GM08714 (cell line): ENCODE results near the gene ARTN.

Experiments used
- H3K4me3 ChIP-seq: fragments of 200-500 bp; sonication (Bioruptor generic); 2 replicates; pipeline ENCODE4 v1.5.1; 2014; ENCODE audit warnings: mild to moderate bottlenecking, low read length, inconsistent platforms
- ZNF274 ChIP-seq: IDR thresholded peaks from 2 replicates; pipeline ENCODE4 v1.6.1; 2012; ENCODE audit warnings: mild to moderate bottlenecking, low read depth, low read length

The ARTN gene

DNA sequence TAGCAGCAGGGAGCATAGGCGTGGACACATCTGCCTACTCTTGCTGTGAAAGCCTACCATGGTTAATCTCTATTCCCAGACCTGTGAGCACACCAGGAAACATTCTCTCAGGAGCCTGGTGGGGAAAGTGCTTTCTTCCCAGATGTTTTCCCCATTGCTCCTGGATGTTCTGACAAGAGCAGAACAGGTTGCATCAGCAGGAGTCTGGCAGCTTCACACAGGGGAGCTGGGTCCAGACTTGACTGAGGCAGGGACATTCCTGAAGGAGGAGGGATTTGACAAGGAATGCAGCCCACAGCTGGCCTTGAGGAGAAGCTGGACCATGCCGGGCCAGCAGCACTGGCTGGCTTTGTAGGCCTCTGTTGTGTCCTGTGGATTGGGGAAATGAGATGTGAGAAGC is 21.0 kb upstream of the ARTN start:
- TF ChIP-seq ZNF274 = no peak
- no peak overlapping the region for H3K4me3 ChIP-seq

DNA sequence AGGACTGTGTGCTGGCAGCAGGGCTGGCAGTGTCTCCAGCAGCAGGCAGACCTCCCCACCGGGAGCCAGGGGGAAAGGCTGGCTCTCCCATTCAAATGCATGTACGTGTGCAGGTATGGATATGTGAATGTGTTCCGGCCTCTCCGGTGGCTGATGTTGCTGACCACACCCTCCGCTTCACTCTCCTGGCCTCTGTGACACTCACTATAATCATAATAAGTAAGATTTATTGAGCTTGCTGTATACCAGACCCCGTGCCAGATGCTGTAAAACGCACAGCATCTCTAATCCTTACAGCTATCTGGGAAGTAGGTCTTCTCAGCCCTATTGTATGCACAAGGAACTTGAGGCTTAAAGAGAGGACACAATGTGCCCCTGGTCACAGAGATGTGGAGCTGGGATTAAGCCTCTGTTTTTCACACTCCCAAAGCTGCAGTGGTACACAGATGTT is 20.5 kb upstream of the ARTN start:
- H3K4me3 ChIP-seq = no peak overlapping the region
- no peak for TF ChIP-seq ZNF274

DNA sequence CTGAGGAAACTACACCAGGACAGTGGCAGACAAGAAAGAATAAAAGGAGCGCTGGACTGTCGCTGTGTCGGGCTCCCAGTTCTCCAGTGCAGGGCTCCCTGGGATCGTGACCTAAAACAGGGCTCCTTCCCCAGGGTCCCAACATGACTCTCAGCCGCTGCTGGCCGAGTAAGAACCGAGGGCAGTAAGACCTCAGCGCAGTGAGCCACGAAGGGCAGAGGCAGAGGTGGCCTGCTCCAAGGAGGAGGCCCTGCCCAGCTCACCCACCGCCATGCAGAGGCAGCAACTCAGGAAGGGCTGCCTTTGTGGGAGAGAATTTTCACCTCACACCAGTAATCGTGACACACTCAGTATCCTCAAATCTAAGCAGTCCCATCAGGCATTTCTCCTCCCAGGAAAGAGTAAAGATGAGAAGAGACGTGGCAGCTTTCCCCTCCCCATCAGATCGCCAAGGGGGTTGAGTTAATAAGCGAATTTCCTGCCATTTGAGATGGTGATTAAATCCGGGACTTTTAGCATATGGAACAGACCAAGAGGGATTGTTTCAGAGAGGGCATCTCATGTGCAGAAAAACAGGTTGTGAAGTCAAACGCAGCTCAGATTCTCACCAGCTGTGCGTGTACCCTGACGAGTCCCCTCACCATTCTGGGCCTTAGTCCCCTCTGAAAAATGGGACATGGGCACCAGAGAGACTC is 19.8 kb upstream of the ARTN start:
- TF ChIP-seq ZNF274 = no peak
- H3K4me3 ChIP-seq = no peak overlapping the region

DNA sequence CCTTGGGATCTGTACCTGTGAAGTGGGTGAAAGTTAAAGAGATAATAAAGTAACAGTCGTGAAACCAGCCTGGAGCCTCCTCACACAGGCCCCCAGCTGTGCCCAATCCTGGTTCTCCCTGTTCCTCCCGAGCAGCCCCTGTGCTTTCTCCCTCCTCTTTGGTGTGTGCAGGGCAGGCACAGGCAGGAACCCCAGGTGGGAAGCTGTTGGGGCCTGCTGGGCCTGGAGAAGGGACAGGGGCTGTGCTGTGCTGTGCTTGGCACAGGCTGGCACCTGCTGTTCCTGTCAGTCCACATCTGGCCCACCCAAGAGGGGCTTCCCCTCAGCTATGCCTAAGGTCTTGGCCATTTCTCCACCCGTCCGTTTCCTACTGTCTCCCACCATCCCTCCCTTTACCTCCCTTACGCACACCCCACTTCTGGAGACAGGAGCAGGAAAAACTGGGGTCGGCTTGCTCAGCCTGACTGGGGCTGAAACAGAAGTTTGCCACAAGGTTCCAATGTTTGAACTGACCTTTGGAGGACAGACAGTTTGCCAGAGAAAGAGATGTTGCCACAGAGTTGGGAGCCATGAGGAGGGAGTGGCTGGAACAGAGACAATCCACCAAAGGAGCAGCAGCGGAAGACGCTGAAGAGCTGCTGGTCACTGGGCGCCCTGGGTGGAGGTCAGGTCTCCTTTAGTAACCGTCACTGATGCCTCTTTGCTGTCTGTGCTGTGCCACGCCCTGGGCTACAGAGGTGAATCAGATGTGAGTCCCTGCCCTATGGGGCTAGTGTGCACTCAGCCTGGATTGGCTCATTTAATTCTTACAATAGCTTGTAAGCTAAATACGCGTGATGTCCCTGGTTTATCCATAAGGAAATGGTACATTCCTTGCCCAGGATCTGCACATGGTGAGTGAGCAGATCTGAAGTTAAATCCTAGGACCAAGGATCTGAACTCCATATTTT is 18.8 kb upstream of the ARTN start:
- TF ChIP-seq ZNF274 = no peak

GRCh38 chr1:43919906-43920305 is 13.7 kb upstream of the ARTN start:
- no peak overlapping the region for H3K4me3 ChIP-seq
- TF ChIP-seq ZNF274 = no peak

More for the DNA sequence above, 18.8 kb upstream of the ARTN start:
- no peak overlapping the region for H3K4me3 ChIP-seq

GRCh38 chr1:43921022-43921421 is 12.6 kb upstream of the ARTN start:
- TF ChIP-seq ZNF274 = no peak
- no peak overlapping the region for H3K4me3 ChIP-seq

GRCh38 chr1:43924516-43924915 is 9.1 kb upstream of the ARTN start:
- no peak for TF ChIP-seq ZNF274

GRCh38 chr1:43925846-43926245 is 7.8 kb upstream of the ARTN start:
- no peak for TF ChIP-seq ZNF274
- H3K4me3 ChIP-seq = no peak overlapping the region

More at GRCh38 chr1:43924516-43924915, 9.1 kb upstream of the ARTN start:
- no peak overlapping the region for H3K4me3 ChIP-seq

- TF ChIP-seq ZNF274 = no peak
- no peak overlapping the region for H3K4me3 ChIP-seq
These were observed 3.2 kb upstream of the ARTN start for GRCh38 chr1:43930168-43930948.

- H3K4me3 ChIP-seq = no peak overlapping the region
- no peak for TF ChIP-seq ZNF274
These were observed 2.7 kb upstream of the ARTN start for GRCh38 chr1:43930949-43931275.

- no peak for TF ChIP-seq ZNF274
- no peak overlapping the region for H3K4me3 ChIP-seq
These were observed 1.6 kb upstream of the ARTN start for GRCh38 chr1:43931711-43932660.

- no peak overlapping the region for H3K4me3 ChIP-seq
- TF ChIP-seq ZNF274 = no peak
These were observed 715 bp upstream of the ARTN start for GRCh38 chr1:43932786-43933385.
